HUDEP-2 (cell line): Measurements from ENCODE around the gene RNF144A.

Source experiments
- DNase-seq, 76 experiments: peaks; one replicate each; lab custom pipeline; 2025; ENCODE audit not compliant: unreplicated experiment in 76 of 76; lab: John Stamatoyannopoulos, UW

The RNF144A gene

GRCh38 chr2:6945087-6945813 lies 28.0 kb downstream of the RNF144A start:
- no peak for DNase-seq

DNA sequence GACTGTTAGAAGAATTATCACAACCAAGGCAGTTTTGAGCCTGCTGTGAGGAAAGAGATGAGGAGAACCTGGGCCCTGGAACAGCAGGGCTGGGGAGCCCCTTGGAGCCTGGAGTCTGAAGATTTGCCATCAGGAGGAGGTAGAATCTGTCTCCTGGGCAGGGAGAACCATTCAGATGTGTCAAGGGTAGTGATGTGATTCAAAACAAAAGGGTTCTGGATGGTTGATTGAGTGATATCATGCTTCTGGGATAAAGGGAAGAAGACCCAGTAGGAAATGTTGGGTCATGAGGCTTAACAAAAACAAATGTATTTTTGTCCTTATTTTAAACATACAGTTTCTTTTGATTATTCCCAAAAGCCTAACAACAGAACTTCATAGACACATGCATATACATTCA lies 28.6 kb downstream of the RNF144A start:
- DNase-seq: no peak

DNA sequence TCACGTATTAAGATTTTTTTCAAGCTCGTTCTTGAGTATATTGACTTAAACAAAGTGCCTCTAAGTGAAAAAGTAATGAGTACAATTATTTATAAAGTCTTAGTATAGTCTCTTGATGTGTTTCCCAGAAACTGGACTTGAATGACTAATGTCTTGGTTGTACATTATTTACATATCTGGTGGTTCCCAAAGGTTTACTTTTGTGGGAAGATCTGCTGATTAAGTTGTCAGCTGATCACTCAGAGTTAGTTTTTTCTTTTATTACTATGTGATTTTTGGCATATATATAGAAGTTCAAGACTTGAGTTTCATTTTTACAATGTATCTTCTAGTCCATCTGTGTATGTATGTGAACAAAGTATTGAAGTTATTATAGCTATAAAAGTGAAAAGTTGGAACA lies 29.5 kb downstream of the RNF144A start:
- no peak for DNase-seq

- no peak for DNase-seq
These were observed 30.9 kb downstream of the RNF144A start for GRCh38 chr2:6947929-6948676.

- no peak for DNase-seq
These were observed 31.6 kb downstream of the RNF144A start for GRCh38 chr2:6948677-6949351.

GRCh38 chr2:6951046-6951445 lies 33.8 kb downstream of the RNF144A start:
- no peak for DNase-seq

DNA sequence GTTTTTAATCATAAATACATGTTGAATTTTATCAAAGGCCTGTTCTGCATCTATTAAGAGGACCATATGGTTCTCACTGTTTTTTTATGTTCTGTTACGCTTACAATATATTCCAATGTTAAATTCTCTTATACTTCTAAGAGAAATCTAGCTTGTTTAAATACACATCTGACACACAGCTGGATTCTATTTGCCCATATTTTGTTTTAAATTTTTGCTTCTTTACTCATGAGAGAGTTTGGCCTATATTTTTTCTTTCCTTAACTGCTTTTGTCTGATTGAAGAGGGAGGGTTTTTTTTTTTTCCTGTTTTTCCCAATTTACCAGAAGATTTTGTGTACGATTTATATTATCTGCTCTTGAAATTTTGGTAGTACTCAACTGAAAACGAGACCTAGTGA lies 34.9 kb downstream of the RNF144A start:
- DNase-seq: no peak

GRCh38 chr2:6954586-6954985 lies 37.4 kb downstream of the RNF144A start:
- no peak for DNase-seq

- no peak for DNase-seq
These were observed 38.4 kb downstream of the RNF144A start for GRCh38 chr2:6955511-6956136.

DNA sequence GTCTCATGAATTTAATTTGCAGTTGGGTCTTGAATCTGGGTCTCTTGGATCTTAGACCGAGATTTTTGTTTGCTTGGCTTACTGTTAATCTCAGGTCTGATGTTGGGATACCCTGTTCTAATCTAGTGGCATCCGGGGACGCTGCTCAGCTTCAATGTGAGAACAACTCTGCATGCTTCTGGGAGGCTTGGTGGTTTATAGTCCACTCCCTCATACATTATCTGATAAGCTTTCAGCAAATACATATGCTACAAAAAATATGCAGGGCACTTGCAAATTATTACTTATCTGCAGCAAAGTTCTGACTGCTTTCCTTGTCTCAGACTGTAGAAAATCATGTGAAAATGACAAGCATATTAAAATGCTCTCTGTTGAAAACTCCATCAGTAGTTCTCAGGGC lies 39.4 kb downstream of the RNF144A start:
- DNase-seq: no peak

GRCh38 chr2:6957031-6957714 lies 40.0 kb downstream of the RNF144A start:
- DNase-seq: no peak

- no peak for DNase-seq
These were observed 40.9 kb downstream of the RNF144A start for GRCh38 chr2:6957910-6958615.

GRCh38 chr2:6958616-6959235 lies 41.5 kb downstream of the RNF144A start:
- DNase-seq: no peak

- DNase-seq: no peak
These were observed 42.5 kb downstream of the RNF144A start for GRCh38 chr2:6959751-6960150.

DNA sequence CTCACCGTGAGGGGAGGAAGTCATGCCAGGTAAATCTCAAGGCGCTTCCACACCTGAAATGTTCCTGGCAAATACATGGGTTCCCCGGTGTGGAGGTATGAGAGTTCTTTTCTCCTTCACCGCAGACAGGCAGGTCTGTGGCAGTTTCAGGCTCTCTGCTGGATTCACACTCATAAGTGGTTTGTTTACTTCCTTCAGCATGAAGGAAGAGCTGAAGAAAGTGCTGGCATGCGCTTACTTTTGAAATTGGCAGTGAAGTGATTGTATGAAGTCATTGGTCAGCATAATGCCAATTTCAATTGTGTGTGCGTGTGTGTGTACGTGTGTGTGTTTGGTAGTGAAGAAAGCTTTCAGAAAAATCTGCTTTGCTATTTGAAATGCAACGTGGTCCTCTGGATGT lies 43.4 kb downstream of the RNF144A start:
- no peak for DNase-seq

DNA sequence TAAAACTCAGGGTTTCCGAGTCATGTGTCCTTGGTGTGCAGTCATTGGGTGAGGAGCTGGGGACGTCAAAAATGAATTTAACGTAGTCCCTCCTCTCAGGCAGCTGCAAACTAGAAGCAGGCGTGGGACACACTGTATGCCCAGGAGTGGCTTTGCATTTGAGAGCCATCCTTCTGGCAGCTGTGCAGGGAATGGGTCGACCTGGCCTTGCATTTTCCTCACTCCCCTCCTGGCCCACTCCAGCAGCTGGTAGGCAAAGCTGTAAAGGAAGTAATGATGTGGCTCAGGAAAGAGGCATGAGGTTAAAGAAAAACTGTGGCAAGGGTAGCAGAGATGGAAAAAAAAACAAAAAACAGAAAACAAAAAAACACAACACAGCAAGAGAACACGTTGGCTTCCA lies 46.5 kb downstream of the RNF144A start:
- DNase-seq: no peak

DNA sequence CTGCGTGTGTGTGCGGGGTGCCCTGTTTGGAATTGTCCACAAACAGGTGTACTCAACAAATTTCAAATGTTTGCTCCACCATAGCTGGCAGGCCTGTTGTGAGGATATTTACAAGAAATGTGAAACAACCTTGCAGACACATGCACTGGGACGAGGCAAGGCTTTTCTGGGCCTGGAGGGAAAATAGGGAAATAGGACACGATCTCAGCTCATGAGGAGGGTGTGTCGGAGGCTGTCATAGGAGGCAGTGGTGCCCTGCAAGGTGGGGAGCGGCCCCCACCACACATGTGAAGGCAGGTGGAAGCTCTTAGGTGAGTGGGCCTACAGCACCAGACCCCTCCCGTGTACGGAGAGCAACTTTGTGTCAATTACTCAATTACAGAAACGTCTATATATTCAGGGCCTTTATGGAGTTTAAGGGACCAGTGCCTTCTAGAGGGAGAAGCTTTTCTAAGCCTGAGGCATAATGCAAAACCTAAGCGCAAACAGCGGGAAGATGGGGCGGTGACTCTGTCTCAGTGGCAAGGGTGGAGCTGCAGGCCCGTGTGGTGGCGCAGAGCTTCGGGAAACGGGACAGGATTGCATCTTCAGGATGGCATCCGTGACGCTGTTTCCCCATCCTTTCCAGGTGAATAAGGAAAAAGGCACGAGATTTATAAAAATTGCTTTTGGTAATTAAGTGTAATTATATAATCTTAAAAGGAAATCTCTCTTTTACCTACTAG lies 48.0 kb downstream of the RNF144A start:
- no peak for DNase-seq

- DNase-seq: no peak
These were observed 49.3 kb downstream of the RNF144A start for GRCh38 chr2:6966446-6966940.

DNA sequence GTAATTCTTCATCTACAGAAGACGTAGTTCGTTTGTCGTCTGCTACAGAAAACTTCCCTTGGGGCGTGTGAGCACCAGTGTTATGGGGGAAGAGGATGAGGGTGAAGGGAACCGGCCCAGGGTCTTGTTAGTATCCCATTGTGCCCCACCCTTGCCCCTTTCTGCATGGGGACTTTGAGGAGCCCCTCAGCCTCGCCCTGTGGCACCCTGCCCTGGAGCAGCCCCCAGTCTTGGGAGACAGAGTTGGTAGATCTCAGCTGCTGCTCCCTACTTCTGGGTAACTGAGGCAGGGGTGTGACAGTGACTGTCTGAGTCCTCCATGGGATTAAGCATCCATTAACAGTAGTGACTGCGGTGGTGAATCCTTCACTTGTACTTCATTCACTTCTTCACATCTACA lies 50.1 kb downstream of the RNF144A start:
- DNase-seq: no peak
